ENCODE data around the gene XXYLT1. TPM values are rescaled to one million over a fixed set of nuclear protein-coding genes. Genes with fewer than 3 reads are reported as not detected.

XXYLT1 gene
- total and polyA plus RNA-seq, 9 of the 15 experiments (the other 6 are each of a cell fraction or from before 2014, with no cell fraction given): 1.9 to 18.9 (median 15.0) TPM

GRCh38 chr3:195113048-195113447, 157.9 kb downstream of the XXYLT1 start (continued):
- TF ChIP-seq, protein P1, sequence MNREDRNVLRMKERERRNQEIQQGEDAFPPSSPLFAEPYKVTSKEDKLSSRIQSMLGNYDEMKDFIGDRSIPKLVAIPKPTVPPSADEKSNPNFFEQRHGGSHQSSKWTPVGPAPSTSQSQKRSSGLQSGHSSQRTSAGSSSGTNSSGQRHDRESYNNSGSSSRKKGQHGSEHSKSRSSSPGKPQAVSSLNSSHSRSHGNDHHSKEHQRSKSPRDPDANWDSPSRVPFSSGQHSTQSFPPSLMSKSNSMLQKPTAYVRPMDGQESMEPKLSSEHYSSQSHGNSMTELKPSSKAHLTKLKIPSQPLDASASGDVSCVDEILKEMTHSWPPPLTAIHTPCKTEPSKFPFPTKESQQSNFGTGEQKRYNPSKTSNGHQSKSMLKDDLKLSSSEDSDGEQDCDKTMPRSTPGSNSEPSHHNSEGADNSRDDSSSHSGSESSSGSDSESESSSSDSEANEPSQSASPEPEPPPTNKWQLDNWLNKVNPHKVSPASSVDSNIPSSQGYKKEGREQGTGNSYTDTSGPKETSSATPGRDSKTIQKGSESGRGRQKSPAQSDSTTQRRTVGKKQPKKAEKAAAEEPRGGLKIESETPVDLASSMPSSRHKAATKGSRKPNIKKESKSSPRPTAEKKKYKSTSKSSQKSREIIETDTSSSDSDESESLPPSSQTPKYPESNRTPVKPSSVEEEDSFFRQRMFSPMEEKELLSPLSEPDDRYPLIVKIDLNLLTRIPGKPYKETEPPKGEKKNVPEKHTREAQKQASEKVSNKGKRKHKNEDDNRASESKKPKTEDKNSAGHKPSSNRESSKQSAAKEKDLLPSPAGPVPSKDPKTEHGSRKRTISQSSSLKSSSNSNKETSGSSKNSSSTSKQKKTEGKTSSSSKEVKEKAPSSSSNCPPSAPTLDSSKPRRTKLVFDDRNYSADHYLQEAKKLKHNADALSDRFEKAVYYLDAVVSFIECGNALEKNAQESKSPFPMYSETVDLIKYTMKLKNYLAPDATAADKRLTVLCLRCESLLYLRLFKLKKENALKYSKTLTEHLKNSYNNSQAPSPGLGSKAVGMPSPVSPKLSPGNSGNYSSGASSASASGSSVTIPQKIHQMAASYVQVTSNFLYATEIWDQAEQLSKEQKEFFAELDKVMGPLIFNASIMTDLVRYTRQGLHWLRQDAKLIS (CRISPR knock-in tag; IDR thresholded peaks at IDR 0.05): no peak
- TF ChIP-seq SMAD2 (IDR thresholded peaks at IDR 0.05; ENCODE audit: low read depth, low read length): no peak
- no peak for TF ChIP-seq ZNF407 (IDR thresholded peaks at IDR 0.05; ENCODE audit: low read depth)
- TF ChIP-seq, protein P2, sequence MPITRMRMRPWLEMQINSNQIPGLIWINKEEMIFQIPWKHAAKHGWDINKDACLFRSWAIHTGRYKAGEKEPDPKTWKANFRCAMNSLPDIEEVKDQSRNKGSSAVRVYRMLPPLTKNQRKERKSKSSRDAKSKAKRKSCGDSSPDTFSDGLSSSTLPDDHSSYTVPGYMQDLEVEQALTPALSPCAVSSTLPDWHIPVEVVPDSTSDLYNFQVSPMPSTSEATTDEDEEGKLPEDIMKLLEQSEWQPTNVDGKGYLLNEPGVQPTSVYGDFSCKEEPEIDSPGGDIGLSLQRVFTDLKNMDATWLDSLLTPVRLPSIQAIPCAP (CRISPR knock-in tag; IDR thresholded peaks at IDR 0.05; ENCODE audit: borderline replicate concordance): no peak
- 0 out of 2 replicates have a peak, but pooled peaks have one; percentile 23 for TF ChIP-seq TAL1 (IDR thresholded peaks at IDR 0.05)
- TF ChIP-seq ADNP (tag; IDR thresholded peaks at IDR 0.05): no peak
- TF ChIP-seq, protein P3, sequence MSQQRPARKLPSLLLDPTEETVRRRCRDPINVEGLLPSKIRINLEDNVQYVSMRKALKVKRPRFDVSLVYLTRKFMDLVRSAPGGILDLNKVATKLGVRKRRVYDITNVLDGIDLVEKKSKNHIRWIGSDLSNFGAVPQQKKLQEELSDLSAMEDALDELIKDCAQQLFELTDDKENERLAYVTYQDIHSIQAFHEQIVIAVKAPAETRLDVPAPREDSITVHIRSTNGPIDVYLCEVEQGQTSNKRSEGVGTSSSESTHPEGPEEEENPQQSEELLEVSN (IDR thresholded peaks at IDR 0.05; ENCODE audit: borderline replicate concordance in 1 of 2, extremely low read depth in 1 of 2, insufficient read depth in 1 of 2, insufficient read length in 1 of 2, low read depth in 1 of 2, low read length in 1 of 2, poor library complexity in 1 of 2, severe bottlenecking in 1 of 2): no peak
- TF ChIP-seq, protein P4, sequence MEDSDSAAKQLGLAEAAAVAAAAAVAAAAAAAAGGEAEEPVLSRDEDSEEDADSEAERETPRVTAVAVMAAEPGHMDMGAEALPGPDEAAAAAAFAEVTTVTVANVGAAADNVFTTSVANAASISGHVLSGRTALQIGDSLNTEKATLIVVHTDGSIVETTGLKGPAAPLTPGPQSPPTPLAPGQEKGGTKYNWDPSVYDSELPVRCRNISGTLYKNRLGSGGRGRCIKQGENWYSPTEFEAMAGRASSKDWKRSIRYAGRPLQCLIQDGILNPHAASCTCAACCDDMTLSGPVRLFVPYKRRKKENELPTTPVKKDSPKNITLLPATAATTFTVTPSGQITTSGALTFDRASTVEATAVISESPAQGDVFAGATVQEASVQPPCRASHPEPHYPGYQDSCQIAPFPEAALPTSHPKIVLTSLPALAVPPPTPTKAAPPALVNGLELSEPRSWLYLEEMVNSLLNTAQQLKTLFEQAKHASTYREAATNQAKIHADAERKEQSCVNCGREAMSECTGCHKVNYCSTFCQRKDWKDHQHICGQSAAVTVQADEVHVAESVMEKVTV (CRISPR knock-in tag; IDR thresholded peaks at IDR 0.05): no peak
- peak; percentile 46 for TF ChIP-seq CXXC5 (CRISPR knock-in tag; IDR thresholded peaks at IDR 0.05)
- TF ChIP-seq POLR2H (tag; IDR thresholded peaks at IDR 0.05; ENCODE audit: low read depth): no peak
- peak; percentile 51 for TF ChIP-seq CBFA2T3 (IDR thresholded peaks at IDR 0.05)

Measured in K562 (cell line).